GM13976 (cell line): Measurements from ENCODE around the gene SLC4A2.

Experiments
- DNase-seq: peaks from one replicate; pipeline ENCODE4 v3.0.0; 2012; ENCODE audit warnings: low spot score
- in situ Hi-C: fragments of 300-500 bp; cut with MboI; formaldehyde crosslinking; loops from one replicate; pipeline ENCODE4 v1.12.0; 2022; ENCODE audit warnings: low sequenced_read_pairs, mixed read lengths, inconsistent platforms; ENCODE audit not compliant: unreplicated experiment
- TF ChIP-seq, protein P1 (sequence below): IDR thresholded peaks from 2 replicates; pipeline ENCODE4 v1.5.1; 2012; ENCODE audit warnings: borderline replicate concordance, mild to moderate bottlenecking; ENCODE audit not compliant: insufficient read depth; ENCODE audit errors: extremely low read depth, missing control alignments, control extremely low read depth

SLC4A2 gene

GRCh38 chr7:151117565-151117964 is 58.2 kb downstream of the SLC4A2 start:
- TF ChIP-seq, protein P1, sequence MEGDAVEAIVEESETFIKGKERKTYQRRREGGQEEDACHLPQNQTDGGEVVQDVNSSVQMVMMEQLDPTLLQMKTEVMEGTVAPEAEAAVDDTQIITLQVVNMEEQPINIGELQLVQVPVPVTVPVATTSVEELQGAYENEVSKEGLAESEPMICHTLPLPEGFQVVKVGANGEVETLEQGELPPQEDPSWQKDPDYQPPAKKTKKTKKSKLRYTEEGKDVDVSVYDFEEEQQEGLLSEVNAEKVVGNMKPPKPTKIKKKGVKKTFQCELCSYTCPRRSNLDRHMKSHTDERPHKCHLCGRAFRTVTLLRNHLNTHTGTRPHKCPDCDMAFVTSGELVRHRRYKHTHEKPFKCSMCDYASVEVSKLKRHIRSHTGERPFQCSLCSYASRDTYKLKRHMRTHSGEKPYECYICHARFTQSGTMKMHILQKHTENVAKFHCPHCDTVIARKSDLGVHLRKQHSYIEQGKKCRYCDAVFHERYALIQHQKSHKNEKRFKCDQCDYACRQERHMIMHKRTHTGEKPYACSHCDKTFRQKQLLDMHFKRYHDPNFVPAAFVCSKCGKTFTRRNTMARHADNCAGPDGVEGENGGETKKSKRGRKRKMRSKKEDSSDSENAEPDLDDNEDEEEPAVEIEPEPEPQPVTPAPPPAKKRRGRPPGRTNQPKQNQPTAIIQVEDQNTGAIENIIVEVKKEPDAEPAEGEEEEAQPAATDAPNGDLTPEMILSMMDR = no peak
- no peak for DNase-seq
- in situ Hi-C loops = no loop called here

GRCh38 chr7:151118108-151119054 is 59.0 kb downstream of the SLC4A2 start:
- in situ Hi-C loops = no loop called here
- DNase-seq = no peak
- TF ChIP-seq, protein P1 = no peak

DNA sequence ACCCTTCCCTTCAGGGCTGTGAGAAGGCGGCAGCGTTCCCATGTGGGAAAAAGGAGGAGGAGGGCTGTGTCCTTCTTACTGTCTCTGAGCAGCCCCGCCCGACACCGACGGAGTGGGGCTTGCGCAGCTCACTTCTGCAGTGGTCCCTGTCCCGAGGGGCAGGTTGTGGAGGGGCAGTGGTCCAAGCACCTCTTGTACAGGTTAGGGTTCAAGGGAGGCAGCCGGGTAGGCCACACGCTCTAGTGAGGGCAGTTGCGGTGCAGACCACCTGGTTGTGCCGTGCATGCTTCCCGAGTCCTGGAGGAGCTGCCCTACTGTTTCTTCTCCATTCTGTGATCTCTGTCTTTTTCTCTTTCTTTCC is 59.6 kb downstream of the SLC4A2 start:
- no peak for DNase-seq
- in situ Hi-C loops = no loop called here
- TF ChIP-seq, protein P1 = no peak

GRCh38 chr7:151119902-151120301 is 60.5 kb downstream of the SLC4A2 start:
- DNase-seq = no peak
- in situ Hi-C loops = no loop called here
- TF ChIP-seq, protein P1 = no peak

DNA sequence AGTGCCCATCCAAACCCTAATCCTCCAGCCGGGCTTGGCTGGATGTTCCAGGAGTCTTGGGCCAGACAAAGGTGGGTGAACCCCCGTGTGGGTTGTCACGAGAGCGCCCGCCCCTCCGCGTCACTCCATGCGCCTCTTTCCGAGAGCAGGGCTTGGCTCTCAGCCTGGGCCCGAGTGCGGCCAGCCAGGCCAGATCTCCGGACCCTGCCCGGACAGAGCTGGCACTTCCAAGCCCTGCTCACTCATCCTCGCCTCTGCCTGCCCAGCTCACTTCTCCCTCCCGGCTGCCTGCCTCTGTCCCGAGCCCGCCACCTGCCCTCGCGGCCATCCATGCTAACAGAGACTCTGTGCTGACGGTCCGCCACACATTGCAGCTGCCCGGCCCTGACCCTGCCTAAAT is 61.5 kb downstream of the SLC4A2 start:
- in situ Hi-C loops = no loop called here
- DNase-seq = no peak
- TF ChIP-seq, protein P1 = no peak

DNA sequence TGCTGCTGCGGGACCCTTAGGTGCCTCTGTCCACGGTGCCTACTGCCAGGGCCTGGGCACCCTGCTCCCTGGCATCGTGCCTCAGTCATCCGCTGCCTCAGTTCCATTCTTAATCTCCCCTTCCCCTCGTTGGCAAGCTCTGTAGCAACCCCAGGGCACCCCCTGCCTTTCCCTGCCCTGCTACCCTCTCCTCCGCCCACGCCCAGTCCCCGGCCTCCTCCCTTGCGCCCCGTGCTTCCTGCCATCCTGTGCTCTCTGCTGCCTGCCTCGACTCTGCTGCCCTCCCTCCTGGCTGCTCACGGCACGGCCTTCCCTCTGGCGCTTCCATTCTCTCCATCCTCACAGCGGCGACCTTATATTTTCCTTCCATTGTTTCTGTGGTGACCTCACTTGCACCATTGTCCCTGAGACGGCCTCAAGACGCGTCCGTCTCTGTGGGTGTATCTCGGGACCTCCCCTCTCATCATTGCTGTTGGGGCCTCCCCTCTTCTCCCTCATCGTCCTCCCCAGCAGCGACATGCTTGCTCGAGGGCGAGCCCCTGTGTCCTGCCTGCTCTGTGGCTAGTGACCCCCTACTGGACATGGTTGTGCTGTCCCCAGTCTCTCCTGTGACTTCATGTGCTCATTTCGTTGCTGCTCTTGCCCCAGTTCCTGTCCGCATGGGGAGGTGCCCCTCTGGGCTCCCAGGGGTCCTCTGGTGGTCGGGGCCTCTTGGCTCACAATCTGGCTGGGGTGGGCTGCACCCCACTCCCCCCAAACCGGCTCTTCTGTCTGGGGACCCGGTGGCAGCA is 62.2 kb downstream of the SLC4A2 start:
- TF ChIP-seq, protein P1 = no peak
- in situ Hi-C loops = no loop called here
- DNase-seq = no peak
